GM21390 (cell line): Measurements from ENCODE around the gene SKI.

Source experiments
- ATAC-seq: cut with Tn5 transposase; IDR thresholded peaks from one replicate; pipeline ENCODE4 v1.9.1; 2021; ENCODE audit not compliant: unreplicated experiment

Gene SKI

GRCh38 chr1:2274929-2275475, 46.9 kb downstream of the SKI start:
- no peak for ATAC-seq

- no peak for ATAC-seq
These were observed 47.8 kb downstream of the SKI start for GRCh38 chr1:2275796-2276536.

- ATAC-seq, result no peak
These were observed 48.9 kb downstream of the SKI start for GRCh38 chr1:2276803-2277580.

- no peak for ATAC-seq
These were observed 49.8 kb downstream of the SKI start for GRCh38 chr1:2277741-2278488.

- no peak for ATAC-seq
These were observed 50.6 kb downstream of the SKI start for GRCh38 chr1:2278591-2279209.

- no peak for ATAC-seq
These were observed 51.1 kb downstream of the SKI start for GRCh38 chr1:2279210-2279639.

GRCh38 chr1:2279817-2280216, 51.7 kb downstream of the SKI start:
- no peak for ATAC-seq

- ATAC-seq, result no peak
These were observed 54.6 kb downstream of the SKI start for GRCh38 chr1:2282556-2283270.

GRCh38 chr1:2283371-2283990, 55.4 kb downstream of the SKI start:
- ATAC-seq, result no peak

GRCh38 chr1:2283991-2284895, 56.1 kb downstream of the SKI start:
- ATAC-seq, result no peak

GRCh38 chr1:2284932-2285331, 56.8 kb downstream of the SKI start:
- no peak for ATAC-seq

GRCh38 chr1:2286923-2287322, 58.8 kb downstream of the SKI start:
- no peak for ATAC-seq

- ATAC-seq, result no peak
These were observed 59.5 kb downstream of the SKI start for GRCh38 chr1:2287649-2288048.

GRCh38 chr1:2288311-2288710, 60.2 kb downstream of the SKI start:
- ATAC-seq, result no peak

GRCh38 chr1:2288816-2289536, 60.9 kb downstream of the SKI start:
- ATAC-seq, result no peak

GRCh38 chr1:2289607-2290006, 61.5 kb downstream of the SKI start:
- ATAC-seq, result no peak

- ATAC-seq, result no peak
These were observed 62.1 kb downstream of the SKI start for GRCh38 chr1:2290171-2290578.
